GM12878 (cell line): ENCODE data around the gene SPIB. TPM values are rescaled to one million over a fixed set of nuclear protein-coding genes. Genes with fewer than 3 reads are reported as not detected.

Experiments used
- ATAC-seq: fragments of 200-7000 bp; cut with Tn5 transposase; 3 replicates; pipeline ENCODE4 v1.9.1; 2020; ENCODE audit warnings: mild to moderate bottlenecking, moderate library complexity
- BruUV-seq: library from RNA; stranded (reverse); fragments of 400-500 nt; replicated peaks from 2 replicates; lab custom pipeline; 2021; lab: Mats Ljungman, UMichigan
- CTCF ChIA-PET: fragments of 300-600 bp; sonication (Branson Sonifier 250); formaldehyde crosslinking; extraction: SDS; loops from one replicate; lab custom pipeline; 2021; ENCODE audit warnings: inconsistent platforms; lab: Yijun Ruan, JAX
- POLR2A ChIA-PET: fragments of 350-600 bp; formaldehyde crosslinking; extraction: SDS; loops from one replicate; lab custom pipeline; 2021; ENCODE audit warnings: inconsistent platforms; lab: Charles Lee
- RAD21 ChIA-PET: fragments of 300-600 bp; sonication (Branson Sonifier 250); formaldehyde crosslinking; loops from one replicate; lab custom pipeline; 2023; ENCODE audit warnings: antibody characterized with exemption; ENCODE audit not compliant: unreplicated experiment; lab: Charles Lee
- SMC1A ChIA-PET: fragments of 300-600 bp; sonication (Branson Sonifier 250); formaldehyde crosslinking; loops from one replicate; lab custom pipeline; 2023; ENCODE audit not compliant: unreplicated experiment, uncharacterized antibody; lab: Charles Lee
- DNase-seq: peaks from one replicate; pipeline ENCODE4 v3.0.0-alpha.2; 2011; ENCODE audit warnings: low read depth, low spot score
- FAIRE-seq: peaks from 3 replicates; lab custom pipeline; 2011; peaks lifted over from hg19 to GRCh38; lab: Jason Lieb, UNC
- H2AFZ ChIP-seq: 2 replicates; pipeline ENCODE4 v1.6.0; 2011; ENCODE audit warnings: low read depth, low read length, control low read depth; ENCODE audit not compliant: control insufficient read depth
- H3K27ac ChIP-seq: 2 replicates; pipeline ENCODE4 v1.5.1; 2011; ENCODE audit warnings: control low read depth; ENCODE audit not compliant: control insufficient read depth, insufficient read depth
- H3K27me3 ChIP-seq, 2 experiments: replicated peaks in 1 of 2; 2 replicates each; pipeline versions ENCODE4 v1.6.0 to v1.6.1; 2011; ENCODE audit warnings: low read length in 1 of 2; ENCODE audit not compliant: control insufficient read depth in 2 of 2, insufficient read depth in 2 of 2
- H3K36me3 ChIP-seq, 2 experiments: 2 replicates each; pipeline ENCODE4 v1.5.1; 2011; ENCODE audit warnings: low read length in 1 of 2; ENCODE audit not compliant: control insufficient read depth in 2 of 2, insufficient read depth in 2 of 2
- H3K4me1 ChIP-seq: 2 replicates; pipeline ENCODE4 v1.6.1; 2011; ENCODE audit warnings: mild to moderate bottlenecking, low read length, moderate library complexity, mixed read lengths; ENCODE audit not compliant: control insufficient read depth, insufficient read depth
- H3K4me2 ChIP-seq: 2 replicates; pipeline ENCODE4 v1.6.0; 2011; ENCODE audit warnings: control low read depth; ENCODE audit not compliant: control insufficient read depth, insufficient read depth
- H3K4me3 ChIP-seq: fragments of 200-600 bp; sonication (generic); 2 replicates; pipeline ENCODE4 v1.5.1; 2016
- H3K79me2 ChIP-seq: 2 replicates; pipeline ENCODE4 v1.6.0; 2011; ENCODE audit warnings: low read length; ENCODE audit not compliant: control insufficient read depth, insufficient read depth
- H3K9ac ChIP-seq: 2 replicates; pipeline ENCODE4 v1.8.0; 2011; ENCODE audit warnings: low read length, control low read depth, mixed read lengths; ENCODE audit not compliant: control insufficient read depth, insufficient read depth
- H3K9me3 ChIP-seq: replicated peaks from 3 replicates; pipeline ENCODE4 v1.5.1; 2011; ENCODE audit warnings: mild to moderate bottlenecking, low read length; ENCODE audit not compliant: control insufficient read depth, insufficient read depth
- H4K20me1 ChIP-seq: 2 replicates; pipeline ENCODE4 v1.6.0; 2011; ENCODE audit not compliant: control insufficient read depth, insufficient read depth
- CHD1 ChIP-seq: IDR thresholded peaks from 2 replicates; pipeline ENCODE4 v1.6.1; 2012; ENCODE audit warnings: low read depth, low read length, improper control_type of control experiment
- CHD2 ChIP-seq: IDR thresholded peaks from 2 replicates; pipeline ENCODE4 v1.6.1; 2011; ENCODE audit warnings: low read depth, low read length, improper control_type of control experiment, borderline replicate concordance
- E2F4 ChIP-seq: IDR thresholded peaks from 2 replicates; pipeline ENCODE4 v1.6.1; 2012; ENCODE audit warnings: low read depth, low read length, improper control_type of control experiment
- EP300 ChIP-seq, 2 experiments: fragments of 150-350 bp in 1 of 2; IDR thresholded peaks; 2 replicates each; pipeline ENCODE4 v1.6.1; 2011 to 2012; ENCODE audit warnings: low read depth in 2 of 2, low read length in 2 of 2, borderline replicate concordance in 1 of 2, improper control_type of control experiment in 1 of 2, inconsistent platforms in 1 of 2; ENCODE audit not compliant: control insufficient read depth in 1 of 2
- FOS ChIP-seq: IDR thresholded peaks from 3 replicates; pipeline ENCODE4 v1.6.1; 2011; ENCODE audit warnings: borderline replicate concordance; ENCODE audit not compliant: insufficient read length; ENCODE audit errors: extremely low read depth
- HDAC6 ChIP-seq: fragments of 200-600 bp; sonication (generic); IDR thresholded peaks from one replicate; pipeline ENCODE4 v1.8.0; 2017; ENCODE audit warnings: antibody characterized with exemption; ENCODE audit not compliant: unreplicated experiment
- KDM1A ChIP-seq: fragments of 200-600 bp; sonication (generic); IDR thresholded peaks from 2 replicates; pipeline ENCODE4 v1.6.1; 2016; ENCODE audit warnings: borderline replicate concordance
- NBN ChIP-seq: fragments of 450-650 bp; IDR thresholded peaks from 2 replicates; pipeline ENCODE4 v1.6.1; 2016
- NKRF ChIP-seq: fragments of 450-650 bp; conservative IDR thresholded peaks from 2 replicates; pipeline ENCODE4 v1.6.1; 2017; ENCODE audit warnings: mild to moderate bottlenecking, moderate library complexity
- RBBP5 ChIP-seq: fragments of 200-600 bp; sonication (generic); conservative IDR thresholded peaks from 2 replicates; pipeline ENCODE4 v1.6.1; 2016
- RFX5 ChIP-seq: IDR thresholded peaks from 2 replicates; pipeline ENCODE4 v1.6.1; 2011; ENCODE audit warnings: low read depth, low read length, improper control_type of control experiment
- SMC3 ChIP-seq: IDR thresholded peaks from 2 replicates; pipeline ENCODE4 v1.6.1; 2011; ENCODE audit warnings: low read length, improper control_type of control experiment, borderline replicate concordance
- SPI1 ChIP-seq: IDR thresholded peaks from 2 replicates; pipeline ENCODE4 v1.6.1; 2011; ENCODE audit warnings: low read depth, mild to moderate bottlenecking, low read length, moderate library complexity, borderline replicate concordance; ENCODE audit not compliant: insufficient read depth
- TBL1XR1 ChIP-seq: IDR thresholded peaks from 2 replicates; pipeline ENCODE4 v1.6.1; 2012; ENCODE audit warnings: low read depth, low read length, improper control_type of control experiment
- ZBTB40 ChIP-seq: fragments of 450-650 bp; IDR thresholded peaks from 2 replicates; pipeline ENCODE4 v1.6.1; 2016; ENCODE audit warnings: mild to moderate bottlenecking, moderate library complexity, borderline replicate concordance
- WGBS: methylation state at CpG from one replicate; pipeline ENCODE4 v1.1.6; 2016; ENCODE audit warnings: low lambda C conversion rate; ENCODE audit not compliant: insufficient replicate concordance, insufficient coverage; ENCODE audit errors: missing lambda C conversion rate; 5-methylcytosine and 5-hydroxymethylcytosine counted together
- in situ Hi-C: fragments of 300-500 bp; cut with MboI; formaldehyde crosslinking; loops from 9 replicates; pipeline ENCODE4 v1.14.3; 2018; ENCODE audit warnings: mixed read lengths
- intact Hi-C: fragments of 100-400 bp; cut with micrococcal nuclease; formaldehyde crosslinking; loops from one replicate; pipeline ENCODE4 v1.14.2; 2022; ENCODE audit not compliant: unreplicated experiment
- polyA plus RNA-seq, 11 experiments: library from polyadenylated mRNA; depleted of rRNA in 4 of 11; unstranded in 6 of 11; stranded (reverse) in 5 of 11; fragments of >200 nt; fragmentation: Nextera tagmentation in 4 of 11; fragmentation: Illumina TruSeq in 1 of 11; extraction: Ambion mirVana in 4 of 11; extraction: Trizol in 1 of 11; gene quantifications; 1 replicate in 1 of 11; 2 replicates in 10 of 11; pipeline versions ENCODE4 v1.2.1 to v1.2.3, GENCODE V29; 2011 to 2016; ENCODE audit warnings: inconsistent platforms in 2 of 11, missing spikeins in 2 of 11, low read depth in 1 of 11
- total RNA-seq, 4 experiments: library from RNA; depleted of rRNA in 3 of 4; stranded (reverse); fragments of >200 nt in 3 of 4; fragmentation: Illumina TruSeq in 1 of 4; extraction: Trizol in 1 of 4; gene quantifications; 2 replicates each; pipeline versions ENCODE4 v1.2.1 to v1.2.3, GENCODE V29; 2013 to 2021

The SPIB gene
- total and polyA plus RNA-seq, 10 of the 15 experiments (the other 5 are each of a cell fraction or from before 2014, with no cell fraction given): 3.5 to 123 (median 56.0) TPM

- Histone ChIP-seq H3K4me2 (peak overlapping the region; percentile 88), H3K79me2 (peaks cover 16% of the 10 kb centered on the region), H2AFZ (peak overlapping the region; percentile 24), H3K27ac (peak overlapping the region; percentile 95), H4K20me1 (no peaks in the 10 kb centered on the region), H3K27me3 (no peaks in the 10 kb centered on the region), H3K36me3 (peaks cover 2 to 9% of the 10 kb centered on the region in 2 experiments; a peak in 2 of 4 replicates), H3K4me1 (peaks cover 35% of the 10 kb centered on the region), H3K9me3 (no peaks in the 10 kb centered on the region), H3K4me3 (peak overlapping the region; percentile 22), H3K9ac (peak overlapping the region; percentile 61)
- 1% methylated on average over 35 of the region's 37 CpGs for WGBS
- FAIRE-seq (peak; percentile 69), ATAC-seq (peak; percentile 68), DNase-seq (no peak)
- RAD21 ChIA-PET: interaction anchor here (0.7 to 1.9 kb wide), 14 partner anchors 14 to 86 kb away, joined by 3 to 18 read pairs (median 4); partner anchors contain the start of genes KCNC3 and POLD1
- TSS peak; percentile 94 for BruUV-seq
- CTCF ChIA-PET: interaction anchor here (0.6 to 4.2 kb wide), 18 partner anchors 9 to 681 kb away, joined by 3 to 30 read pairs (median 5); partner anchors contain the start of genes NAPSA and NR1H2
- intact Hi-C loops: loop anchor here (2.0 kb wide), 2 partner anchors 30 to 58 kb away; partner anchors contain the start of gene POLD1
- in situ Hi-C loops: no loop called here
- SMC1A ChIA-PET: interaction anchor here (0.6 to 1.9 kb wide), 7 partner anchors 46 to 389 kb away, joined by 3 to 15 read pairs (median 4); no protein-coding TSS in a partner anchor
- POLR2A ChIA-PET: interaction anchor here (0.6 to 4.8 kb wide), 7 partner anchors 14 to 150 kb away, joined by 3 to 26 read pairs (median 9); partner anchors contain the start of gene POLD1
- TF ChIP-seq ZBTB40 (no peak), HDAC6 (no peak), SPI1 (no peak), RFX5 (0 out of 2 replicates have a peak, but pooled peaks have one; percentile 9), RBBP5 (no peak), EP300 (IDR thresholded peaks at IDR 0.05; ENCODE audit: borderline replicate concordance in 1 of 2, control insufficient read depth in 1 of 2, low read depth in 2 of 2, low read length in 2 of 2) (no peak), SMC3 (peak; percentile 66), FOS (no peak), KDM1A (no peak), CHD2 (no peak), TBL1XR1 (peak; percentile 11; the same call in 1 of the 2 replicates), E2F4 (0 out of 2 replicates have a peak, but pooled peaks have one; percentile 10), CHD1 (no peak), NBN (peak; percentile 73), NKRF (0 out of 2 replicates have a peak, but pooled peaks have one; percentile 23)
These were observed 3.7 kb upstream of the SPIB start for GRCh38 chr19:50414864-50415660.
